OCI-LY1 (cell line): Measurements from ENCODE around the gene HOXA4.

Source experiments
- H2AFZ ChIP-seq: fragments of 200-600 bp; sonication (generic), shearing (Covaris generic); 2 replicates; pipeline ENCODE4 v1.6.0; 2014; ENCODE audit warnings: antibody characterized with exemption, mild to moderate bottlenecking, low read length
- H3F3A ChIP-seq: fragments of 200-600 bp; sonication (generic), shearing (Covaris generic); 2 replicates; pipeline ENCODE4 v1.6.0; 2014; ENCODE audit warnings: mild to moderate bottlenecking, antibody characterized with exemption, low read length, moderate library complexity; ENCODE audit not compliant: insufficient read depth
- H3K27ac ChIP-seq: fragments of 200-600 bp; sonication (generic); 2 replicates; pipeline ENCODE4 v1.5.1; 2014; ENCODE audit warnings: low read length, mixed run types, mild to moderate bottlenecking, low read depth; ENCODE audit not compliant: poor library complexity, severe bottlenecking
- H3K27me3 ChIP-seq: fragments of 200-600 bp; sonication (generic); 2 replicates; pipeline ENCODE4 v1.6.0; 2014; ENCODE audit warnings: antibody characterized with exemption, mild to moderate bottlenecking, low read length, moderate library complexity; ENCODE audit not compliant: insufficient read depth
- H3K36me3 ChIP-seq: fragments of 200-600 bp; sonication (generic); 2 replicates; pipeline ENCODE4 v1.6.1; 2014; ENCODE audit warnings: mild to moderate bottlenecking, antibody characterized with exemption, low read length, moderate library complexity, mixed read lengths; ENCODE audit not compliant: insufficient read depth
- H3K4me1 ChIP-seq: fragments of 200-600 bp; sonication (generic); 2 replicates; pipeline ENCODE4 v1.5.1; 2014; ENCODE audit warnings: mild to moderate bottlenecking, low read length, moderate library complexity; ENCODE audit not compliant: insufficient read depth, severe bottlenecking
- H3K4me2 ChIP-seq: fragments of 200-600 bp; sonication (generic), shearing (Covaris generic); 2 replicates; pipeline ENCODE4 v1.6.1; 2014; ENCODE audit warnings: low read length
- H3K4me3 ChIP-seq: fragments of 200-600 bp; sonication (generic); 2 replicates; pipeline ENCODE4 v1.5.1; 2014; ENCODE audit warnings: low read length, low read depth, mild to moderate bottlenecking, mixed read lengths; ENCODE audit not compliant: poor library complexity, severe bottlenecking
- H3K79me2 ChIP-seq: fragments of 200-600 bp; shearing (Covaris generic); 2 replicates; pipeline ENCODE4 v1.6.1; 2016; ENCODE audit warnings: mixed run types, low read length, mixed read lengths; ENCODE audit not compliant: insufficient read depth
- H3K9ac ChIP-seq: fragments of 200-600 bp; sonication (generic), shearing (Covaris generic); 2 replicates; pipeline ENCODE4 v1.6.1; 2014; ENCODE audit warnings: mild to moderate bottlenecking, low read length, mixed read lengths
- H3K9me2 ChIP-seq: fragments of 200-600 bp; sonication (generic), shearing (Covaris generic); 2 replicates; pipeline ENCODE4 v1.6.1; 2014; ENCODE audit warnings: low read depth, mild to moderate bottlenecking, low read length, mixed read lengths
- H3K9me3 ChIP-seq: fragments of 200-600 bp; shearing (Covaris generic); 2 replicates; pipeline ENCODE4 v1.6.1; 2014; ENCODE audit warnings: low read length, mixed read lengths
- H4K20me1 ChIP-seq: fragments of 200-600 bp; sonication (generic), shearing (Covaris generic); 2 replicates; pipeline ENCODE4 v1.6.0; 2016; ENCODE audit warnings: mild to moderate bottlenecking, low read length; ENCODE audit not compliant: insufficient read depth
- CTCF ChIP-seq: fragments of 200-600 bp; sonication (generic), shearing (Covaris generic); IDR thresholded peaks from 2 replicates; pipeline ENCODE4 v1.5.1; 2017; ENCODE audit warnings: mild to moderate bottlenecking, antibody characterized with exemption, low read length, moderate library complexity, mixed read lengths
- EZH2 ChIP-seq: fragments of 200-600 bp; sonication (generic), shearing (Covaris generic); IDR thresholded peaks from 2 replicates; pipeline ENCODE4 v1.8.0; 2017; ENCODE audit warnings: borderline replicate concordance, mixed run types, mild to moderate bottlenecking, antibody characterized with exemption, low read length, moderate library complexity, mixed read lengths

Gene HOXA4

GRCh38 chr7:27152816-27153442 lies 22.4 kb upstream of the HOXA4 start:
- Histone ChIP-seq H3F3A (no peaks in the 10 kb centered on the region), H3K27ac (no peak overlapping the region), H3K4me3 (peak overlapping the region; percentile 63), H3K9me3 (no peaks in the 10 kb centered on the region), H3K4me2 (peak overlapping the region; percentile 91; the same call in 1 of the 2 replicates), H3K9me2 (no peaks in the 10 kb centered on the region), H3K36me3 (no peaks in the 10 kb centered on the region), H3K27me3 (peaks cover 20% of the 10 kb centered on the region; the same call in 1 of the 2 replicates), H3K79me2 (no peaks in the 10 kb centered on the region), H3K9ac (no peak overlapping the region), H4K20me1 (no peaks in the 10 kb centered on the region), H3K4me1 (peaks cover 42% of the 10 kb centered on the region), H2AFZ (no peak overlapping the region)
- TF ChIP-seq EZH2 (no peak), CTCF (no peak)

- Histone ChIP-seq H3K36me3 (no peaks in the 10 kb centered on the region), H4K20me1 (no peaks in the 10 kb centered on the region), H3K9me3 (no peaks in the 10 kb centered on the region), H3K4me2 (peak within 1 kb of the TSS; percentile 91), H3K9me2 (no peaks in the 10 kb centered on the region), H3K9ac (peak within 1 kb of the TSS; percentile 61; the same call in 1 of the 2 replicates), H3K27me3 (peaks cover 24% of the 10 kb centered on the region; the same call in 1 of the 2 replicates), H3K79me2 (no peaks in the 10 kb centered on the region), H3K27ac (no peak within 1 kb of the TSS), H3K4me1 (peaks cover 49% of the 10 kb centered on the region), H2AFZ (no peak within 1 kb of the TSS), H3K4me3 (peak within 1 kb of the TSS; percentile 63), H3F3A (no peaks in the 10 kb centered on the region)
- TF ChIP-seq EZH2 (no peak), CTCF (no peak)
Measured at GRCh38 chr7:27151931-27152815, 21.6 kb upstream of the HOXA4 start, which contains the start of gene HOXA3. HOXA3 (minus strand) TSS chr7:27152583; CDS start chr7:27110640, 41,943 bp downstream.

- H3K36me3 ChIP-seq, result no peaks in the 10 kb centered on the region
- H4K20me1 ChIP-seq, result no peaks in the 10 kb centered on the region
- H3F3A ChIP-seq, result no peaks in the 10 kb centered on the region
- peak overlapping the region; percentile 61 for H3K9ac ChIP-seq
- H3K4me1 ChIP-seq, result peaks cover 49% of the 10 kb centered on the region
- 0 out of 2 replicates have a peak overlapping the region, but pooled peaks have one; percentile 36 for H2AFZ ChIP-seq
- H3K27ac ChIP-seq, result no peak overlapping the region
- no peaks in the 10 kb centered on the region for H3K79me2 ChIP-seq
- peak overlapping the region; percentile 91 for H3K4me2 ChIP-seq
- no peaks in the 10 kb centered on the region for H3K9me3 ChIP-seq
- peaks cover 24% of the 10 kb centered on the region; the same call in 1 of the 2 replicates for H3K27me3 ChIP-seq
- TF ChIP-seq CTCF, result no peak
- TF ChIP-seq EZH2, result no peak
- peak overlapping the region; percentile 63 for H3K4me3 ChIP-seq
- H3K9me2 ChIP-seq, result no peaks in the 10 kb centered on the region
Measured at GRCh38 chr7:27151341-27151930, 20.9 kb upstream of the HOXA4 start.
